ENCODE data around the gene TOR2A.
"Not testable (repeated sequence)": the region's sequence is repeated elsewhere in the genome, so short reads cannot be mapped to it uniquely, and the experiment has no call there.

The TOR2A gene

DNA sequence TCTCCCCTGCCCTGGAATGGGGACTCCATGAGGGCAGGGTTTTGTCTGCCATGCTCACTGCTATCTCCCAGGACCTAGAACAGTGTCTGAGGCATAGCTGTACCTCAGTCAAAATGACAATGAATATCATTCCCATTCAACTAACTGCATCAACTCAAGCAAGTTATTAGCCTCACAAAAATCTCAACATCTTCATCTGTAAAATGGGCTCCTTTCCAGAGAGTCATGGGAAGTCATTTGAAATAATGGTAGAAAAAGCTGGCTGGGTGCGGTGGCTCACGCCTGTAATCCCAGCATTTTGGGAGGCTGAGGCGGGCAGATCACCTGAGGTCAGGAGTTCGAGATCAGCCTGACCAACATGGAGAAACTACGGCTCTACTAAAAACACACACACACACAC is 34.0 kb upstream of the TOR2A start:
- in situ Hi-C loops (cut with MboI; ENCODE audit: low sequenced_read_pairs), result no loop called here

DNA sequence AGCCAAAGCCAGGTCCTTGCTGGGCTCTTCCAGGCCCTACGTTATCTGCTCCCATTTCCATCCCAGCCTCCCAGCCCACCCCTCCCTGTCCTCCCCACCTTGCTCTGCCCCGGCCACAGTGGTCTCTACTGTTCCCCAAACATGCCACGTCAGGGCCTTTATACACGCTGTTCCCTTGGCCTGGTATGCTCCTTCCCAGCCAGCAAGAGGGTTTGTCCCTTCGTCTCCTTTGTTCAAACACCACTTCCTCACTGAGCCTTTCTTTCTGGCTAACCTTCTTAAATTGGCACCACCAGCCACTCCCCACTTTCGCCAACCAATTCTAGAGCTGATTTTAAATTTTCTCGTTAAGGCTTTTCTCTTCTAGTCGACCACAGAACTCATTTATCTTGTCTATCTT is 33.6 kb upstream of the TOR2A start:
- in situ Hi-C loops (cut with MboI; ENCODE audit: low sequenced_read_pairs), result no loop called here

DNA sequence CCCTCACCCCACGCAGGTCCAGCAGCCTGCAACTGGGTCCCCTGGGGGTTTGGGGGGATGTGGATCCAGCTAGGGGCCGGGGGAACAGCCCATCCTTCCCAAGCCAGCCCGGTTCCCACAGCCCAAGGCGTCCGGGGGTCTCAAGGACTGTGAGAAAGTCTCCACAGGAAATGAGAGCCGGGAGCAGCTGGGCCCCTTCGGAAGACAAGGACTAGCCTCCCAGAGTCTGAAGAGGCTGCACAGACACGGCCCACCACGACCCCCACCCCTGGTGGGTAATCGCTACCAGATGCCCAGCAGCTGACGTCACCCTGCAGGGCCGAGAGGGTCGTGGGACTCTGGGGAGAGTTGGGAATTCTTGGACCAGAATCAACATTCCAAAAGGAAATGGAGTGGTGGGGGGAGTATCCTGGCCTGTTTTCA is 32.8 kb upstream of the TOR2A start:
- in situ Hi-C loops (cut with MboI; ENCODE audit: low sequenced_read_pairs), result no loop called here

DNA sequence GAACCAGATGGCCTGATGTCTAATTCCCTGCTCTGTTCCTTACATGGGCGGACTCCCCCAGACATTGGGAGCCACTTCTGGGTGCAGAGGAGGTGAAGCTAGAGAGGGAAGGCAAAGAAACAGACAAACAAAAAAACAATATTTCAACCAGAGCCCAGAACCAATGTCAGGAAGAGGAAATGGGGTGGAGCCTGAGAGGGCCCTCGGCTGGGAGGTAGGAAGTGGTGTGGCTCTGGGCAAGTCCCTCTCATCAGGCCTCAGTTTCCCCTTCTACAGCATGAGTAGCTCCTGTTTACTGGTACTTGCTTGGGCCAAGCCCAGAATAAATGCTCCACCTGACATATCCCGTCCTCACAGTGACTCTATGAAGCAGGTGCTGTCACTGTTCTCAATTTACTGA is 32.3 kb upstream of the TOR2A start:
- in situ Hi-C loops (cut with MboI; ENCODE audit: low sequenced_read_pairs), result no loop called here

DNA sequence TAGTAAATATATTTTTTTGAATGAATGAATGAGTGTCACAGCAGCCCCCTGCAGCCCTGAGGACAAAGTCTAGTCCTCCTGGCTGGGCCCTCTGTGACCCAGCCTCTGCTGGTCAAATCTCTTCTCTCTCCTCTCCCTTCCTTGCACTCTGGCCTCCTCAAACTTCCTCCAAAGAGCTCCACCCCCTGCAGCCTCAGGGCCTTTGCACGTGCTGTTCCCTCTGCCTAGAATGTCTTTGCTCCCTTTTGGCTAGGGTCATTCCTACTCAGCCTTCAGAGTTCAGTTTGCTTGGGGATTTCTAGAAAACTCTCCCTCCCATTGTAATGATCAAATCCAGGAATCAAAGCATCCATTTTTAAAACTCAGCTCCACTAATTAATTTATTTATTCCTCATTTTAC is 30.3 kb upstream of the TOR2A start:
- in situ Hi-C loops (cut with MboI; ENCODE audit: low sequenced_read_pairs), result no loop called here

DNA sequence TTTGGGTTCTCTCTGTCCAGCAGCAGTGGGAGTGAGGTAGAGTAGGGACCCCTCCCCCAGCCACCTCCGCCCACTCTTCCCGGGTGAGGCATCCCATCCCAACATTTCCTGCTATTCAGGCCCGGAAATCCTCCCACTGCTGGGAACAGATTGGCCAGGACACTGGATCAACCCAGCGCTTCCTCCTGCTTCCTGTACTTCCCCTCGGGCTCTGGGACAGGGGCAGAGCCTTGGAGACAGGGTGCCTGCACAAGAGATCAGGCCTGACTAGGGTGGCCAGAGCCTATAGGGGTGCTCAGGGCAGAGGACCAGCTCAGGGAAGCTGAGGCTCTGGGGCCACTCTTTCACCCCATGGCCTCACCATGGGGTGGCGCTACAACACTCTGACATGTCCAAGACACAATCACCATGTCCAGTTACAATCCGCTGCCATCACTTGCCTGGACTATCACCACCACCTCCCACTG is 28.9 kb upstream of the TOR2A start:
- in situ Hi-C loops (cut with MboI; ENCODE audit: low sequenced_read_pairs), result no loop called here

DNA sequence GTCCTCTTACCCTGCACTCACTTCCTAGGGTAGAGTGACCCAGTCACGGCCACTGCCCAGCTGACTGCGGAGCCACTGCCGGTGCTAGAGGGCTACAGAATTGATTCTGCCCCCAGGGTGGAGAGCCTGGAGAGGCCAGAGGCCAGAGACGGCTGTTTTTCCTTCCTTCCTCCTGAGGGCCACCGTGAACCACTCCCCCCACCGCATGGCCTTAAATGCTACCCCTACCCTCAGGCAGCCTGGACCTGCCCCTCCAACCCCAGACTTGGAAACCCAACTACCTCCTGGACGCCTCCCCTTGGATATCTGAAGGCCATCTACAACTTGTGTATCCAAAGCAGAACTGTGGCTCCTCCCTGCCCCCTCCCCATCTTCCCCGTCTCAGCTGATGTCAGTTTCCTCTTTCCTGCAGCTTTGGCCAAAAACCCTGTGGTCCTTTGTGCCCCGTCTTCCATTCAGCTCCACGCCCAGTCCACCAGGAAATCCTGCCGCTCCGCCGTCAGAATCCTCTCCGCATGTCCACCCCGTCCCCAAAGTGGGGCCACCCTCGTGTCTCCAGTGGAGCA is 27.1 kb upstream of the TOR2A start:
- in situ Hi-C loops (cut with MboI; ENCODE audit: low sequenced_read_pairs), result no loop called here

DNA sequence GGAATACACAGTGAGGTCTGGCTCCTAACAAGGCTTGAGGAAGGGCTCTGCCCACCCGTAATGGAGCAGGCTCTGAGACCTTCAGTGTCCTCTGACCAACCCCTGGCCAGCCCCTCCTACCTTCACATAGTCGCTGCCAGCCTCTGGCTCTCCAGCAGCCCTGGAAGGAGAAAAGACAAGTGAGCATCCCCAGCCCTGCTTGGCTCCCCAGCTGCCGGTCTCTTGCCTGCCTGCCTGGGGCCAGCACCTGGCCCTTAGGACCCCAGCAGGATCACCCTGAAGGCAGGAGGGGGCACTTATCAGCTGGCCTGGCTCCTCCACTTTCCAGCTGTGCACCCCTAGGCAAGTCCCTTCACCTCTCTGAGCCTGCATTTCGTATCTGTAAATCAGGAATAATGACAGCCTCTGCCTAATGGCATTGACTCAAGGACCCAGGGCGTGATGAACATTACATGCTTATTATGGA is 26.4 kb upstream of the TOR2A start:
- in situ Hi-C loops (cut with MboI; ENCODE audit: low sequenced_read_pairs), result no loop called here

DNA sequence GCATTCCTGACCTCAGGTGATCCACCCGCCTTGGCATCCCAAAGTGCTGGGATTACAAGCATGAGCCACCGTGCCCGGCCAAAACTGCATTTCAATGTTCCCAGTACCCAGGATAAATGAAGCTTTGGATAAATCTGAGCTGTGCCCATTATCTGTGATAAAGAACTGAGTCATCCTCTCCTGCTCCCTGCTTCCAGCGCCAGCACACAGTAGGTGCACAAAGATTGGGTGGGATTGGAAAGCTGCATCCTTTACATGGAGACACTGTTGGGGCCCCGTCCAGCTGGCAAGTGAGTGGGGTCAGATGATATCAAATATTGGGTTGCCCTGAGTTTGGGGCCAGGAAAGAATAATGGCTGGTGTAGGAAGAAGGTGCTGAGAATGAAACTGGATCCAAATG is 26.0 kb upstream of the TOR2A start:
- in situ Hi-C loops (cut with MboI; ENCODE audit: low sequenced_read_pairs), result no loop called here

DNA sequence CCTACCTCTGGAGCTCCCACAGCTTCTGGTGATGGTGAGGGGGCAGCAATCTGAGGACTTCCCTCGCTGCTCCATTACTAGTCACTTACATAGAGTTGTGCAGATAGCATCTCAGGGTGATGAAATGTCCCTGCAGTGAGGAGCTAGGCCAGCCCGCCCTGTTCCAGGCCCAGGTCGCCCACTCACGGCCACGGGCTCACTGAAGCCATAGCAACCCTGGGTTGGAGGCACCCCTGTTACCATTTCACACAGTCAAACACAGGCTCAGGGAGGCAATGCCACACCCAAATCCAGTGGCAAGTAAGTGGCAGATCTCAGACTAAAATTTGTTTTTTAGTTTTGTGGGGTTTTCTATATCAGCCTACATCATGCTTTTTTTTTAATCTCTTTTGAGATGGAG is 23.7 kb upstream of the TOR2A start:
- in situ Hi-C loops (cut with MboI; ENCODE audit: low sequenced_read_pairs), result no loop called here

DNA sequence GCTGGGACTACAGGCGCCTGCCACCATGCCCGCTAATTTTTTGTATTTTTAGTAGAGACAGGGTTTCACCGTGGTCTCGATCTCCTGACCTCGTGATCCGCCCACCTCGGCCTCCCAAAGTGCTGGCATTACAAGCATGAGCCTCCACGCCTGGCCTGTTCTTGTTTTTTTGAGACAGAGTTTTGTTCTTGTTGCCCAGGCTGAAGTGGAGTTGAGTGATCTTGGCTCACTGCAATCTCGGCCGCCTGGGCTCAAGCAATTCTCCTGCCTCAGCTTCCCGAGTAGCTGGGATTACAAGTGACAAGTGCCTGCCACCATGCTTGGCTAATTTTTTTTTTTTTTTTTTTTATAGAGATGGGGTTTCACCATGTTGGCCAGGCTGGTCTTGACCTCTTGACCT is 21.7 kb upstream of the TOR2A start:
- in situ Hi-C loops (cut with MboI; ENCODE audit: low sequenced_read_pairs), result not testable (repeated sequence)

DNA sequence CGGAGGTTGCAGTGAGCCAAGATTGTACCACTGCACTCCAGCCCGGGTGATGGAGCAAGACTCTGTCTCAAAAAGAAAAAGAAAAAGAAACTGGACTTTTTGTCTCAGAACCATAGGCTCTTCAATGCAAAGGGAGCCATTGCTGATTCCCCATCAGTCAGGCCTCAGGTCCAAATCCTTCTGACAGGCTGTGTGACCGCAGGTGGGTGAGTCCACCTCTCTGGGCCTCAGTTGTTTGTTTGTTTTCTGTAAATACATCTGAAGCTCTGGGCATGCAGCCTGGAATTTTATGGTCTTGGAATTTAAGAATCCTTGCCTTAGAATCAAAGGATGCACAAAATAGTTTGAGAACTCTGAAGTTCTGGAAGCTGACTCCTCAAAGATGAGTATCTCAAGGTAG is 21.1 kb upstream of the TOR2A start:
- in situ Hi-C loops (cut with MboI; ENCODE audit: low sequenced_read_pairs), result no loop called here

DNA sequence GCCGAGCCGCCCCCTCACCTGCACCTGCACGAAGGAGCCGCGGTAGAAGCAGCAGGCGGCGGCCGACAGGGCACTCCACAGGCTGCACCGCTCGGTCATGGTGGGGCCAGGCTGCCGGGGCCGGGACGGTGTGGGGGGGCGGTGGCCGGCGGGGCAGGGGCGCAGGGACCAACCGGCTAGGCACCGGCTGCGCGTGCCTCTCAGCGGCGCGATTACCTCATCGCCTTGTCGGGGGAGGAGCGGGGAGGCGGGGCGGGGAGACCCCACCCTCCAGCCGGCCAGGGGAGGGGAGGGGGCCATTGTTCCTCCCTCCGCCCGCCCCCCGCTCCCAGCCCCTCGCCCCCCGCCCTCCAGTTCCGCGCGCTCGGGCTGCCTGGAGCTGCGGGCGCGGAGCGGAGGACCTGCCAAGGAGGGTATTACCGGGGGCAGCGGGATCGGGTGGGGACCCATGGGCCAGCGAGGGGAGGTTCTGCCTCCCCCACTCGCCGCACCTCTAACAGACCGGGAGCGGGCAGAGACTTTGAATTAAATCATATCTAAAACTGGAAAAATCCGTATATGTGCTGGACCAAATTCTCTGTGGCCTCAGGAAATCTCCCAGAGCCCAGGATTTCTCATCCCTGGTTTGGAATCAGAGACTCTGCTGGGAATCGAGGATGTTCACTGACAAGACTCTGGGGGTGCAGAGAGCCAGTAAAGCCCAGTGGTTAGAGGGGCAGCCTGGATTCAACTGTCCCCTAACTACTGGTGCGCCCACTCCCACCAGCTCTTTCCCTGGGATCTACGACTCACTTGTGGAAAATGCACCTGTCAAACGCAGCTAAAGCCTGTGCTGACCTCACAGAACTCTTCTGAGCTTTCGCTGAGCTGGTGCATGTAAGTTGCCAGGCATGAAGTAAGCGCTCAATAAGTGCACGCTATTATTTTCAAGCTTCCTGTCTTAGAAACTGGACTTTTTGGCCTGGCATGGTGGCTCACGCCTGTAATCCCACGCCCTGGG is 20.3 kb upstream of the TOR2A start:
- in situ Hi-C loops (cut with MboI; ENCODE audit: low sequenced_read_pairs), result no loop called here

DNA sequence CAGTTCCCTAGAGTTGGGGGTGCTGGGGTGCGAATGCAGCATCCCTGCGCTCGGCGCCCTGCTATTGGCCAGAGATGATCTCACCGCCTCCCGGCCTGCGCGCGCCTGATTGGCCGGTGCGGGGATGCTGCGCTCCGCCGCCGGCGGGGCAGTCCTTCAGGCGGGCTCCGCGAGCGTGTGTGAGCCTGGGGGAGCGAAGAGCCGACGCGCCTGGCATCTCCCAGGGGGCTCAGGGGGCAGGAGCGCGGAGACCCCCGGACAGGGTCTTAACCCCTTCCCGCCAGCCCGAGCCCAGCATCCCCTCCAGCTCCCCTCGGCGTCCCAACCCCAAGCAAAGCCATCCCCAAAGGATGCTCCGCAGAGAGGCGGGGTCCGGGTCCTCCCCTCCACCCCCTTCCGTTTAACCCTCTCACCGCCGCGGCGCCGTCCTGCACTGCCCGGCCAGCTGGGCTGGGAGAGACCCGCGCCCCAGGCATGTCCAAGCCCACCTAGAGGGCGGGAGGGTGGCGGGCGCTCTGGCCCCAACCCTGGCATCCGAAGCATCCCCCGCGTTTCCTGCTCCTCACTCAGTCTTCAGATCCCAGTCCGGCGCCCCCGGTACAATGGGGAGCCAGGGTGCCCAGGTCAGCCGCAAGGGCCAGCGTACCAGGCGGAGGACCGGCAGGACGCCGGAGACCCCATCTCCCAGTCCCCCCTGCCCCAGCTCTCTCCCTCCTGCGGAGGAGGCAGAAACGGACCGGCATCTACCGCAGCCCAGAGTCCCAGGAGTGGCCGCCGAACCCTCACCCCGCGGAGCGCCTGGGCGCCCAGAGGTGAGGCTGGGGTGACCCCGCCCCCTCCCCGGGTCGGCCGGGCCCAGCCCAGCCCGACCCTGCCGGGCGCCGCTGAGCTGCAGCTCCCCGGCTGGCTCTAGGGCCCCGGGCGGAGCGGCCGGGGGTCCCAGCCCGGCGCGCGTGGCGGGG is 19.3 kb upstream of the TOR2A start:
- in situ Hi-C loops (cut with MboI; ENCODE audit: low sequenced_read_pairs), result no loop called here

DNA sequence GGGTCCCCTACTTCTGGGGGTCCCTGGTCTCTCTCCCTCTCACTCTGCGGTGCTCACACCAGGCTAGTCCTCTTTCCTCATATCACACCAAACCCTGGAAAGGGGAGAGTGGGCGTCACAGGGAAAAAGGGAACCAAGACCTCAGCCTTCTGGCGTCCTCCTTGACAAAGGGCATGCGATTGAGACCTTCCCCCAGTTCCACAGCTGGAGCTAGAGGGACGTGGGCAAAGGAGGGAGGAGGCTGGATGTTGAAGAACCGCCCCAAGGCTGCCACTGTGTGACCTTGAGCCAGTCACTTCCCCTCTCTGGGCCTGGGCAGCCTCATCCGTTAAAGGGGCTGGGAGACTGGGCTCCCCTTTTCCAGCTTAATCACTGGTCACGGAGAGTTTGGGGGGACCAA is 18.5 kb upstream of the TOR2A start:
- in situ Hi-C loops (cut with MboI; ENCODE audit: low sequenced_read_pairs), result no loop called here

DNA sequence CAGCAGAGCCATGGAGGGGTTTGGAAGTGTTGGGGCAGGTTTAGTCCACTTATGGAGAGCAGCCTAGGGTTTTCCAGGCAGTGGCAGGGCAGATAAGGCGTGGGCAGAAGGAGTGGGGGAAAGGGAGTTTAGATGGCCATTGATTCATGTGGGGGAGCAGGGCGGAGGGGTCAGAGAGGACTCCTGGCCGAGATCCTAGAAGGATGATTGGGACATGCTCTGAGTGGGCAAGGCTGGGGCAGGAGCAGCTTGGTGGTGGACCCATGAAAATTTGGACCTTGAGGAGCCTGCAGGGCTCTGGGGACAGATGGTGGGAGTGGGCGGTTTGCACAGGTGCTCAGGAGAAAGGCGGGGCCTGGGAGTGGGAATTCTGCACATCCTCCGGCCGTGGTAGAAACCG is 18.1 kb upstream of the TOR2A start:
- in situ Hi-C loops (cut with MboI; ENCODE audit: low sequenced_read_pairs), result no loop called here

DNA sequence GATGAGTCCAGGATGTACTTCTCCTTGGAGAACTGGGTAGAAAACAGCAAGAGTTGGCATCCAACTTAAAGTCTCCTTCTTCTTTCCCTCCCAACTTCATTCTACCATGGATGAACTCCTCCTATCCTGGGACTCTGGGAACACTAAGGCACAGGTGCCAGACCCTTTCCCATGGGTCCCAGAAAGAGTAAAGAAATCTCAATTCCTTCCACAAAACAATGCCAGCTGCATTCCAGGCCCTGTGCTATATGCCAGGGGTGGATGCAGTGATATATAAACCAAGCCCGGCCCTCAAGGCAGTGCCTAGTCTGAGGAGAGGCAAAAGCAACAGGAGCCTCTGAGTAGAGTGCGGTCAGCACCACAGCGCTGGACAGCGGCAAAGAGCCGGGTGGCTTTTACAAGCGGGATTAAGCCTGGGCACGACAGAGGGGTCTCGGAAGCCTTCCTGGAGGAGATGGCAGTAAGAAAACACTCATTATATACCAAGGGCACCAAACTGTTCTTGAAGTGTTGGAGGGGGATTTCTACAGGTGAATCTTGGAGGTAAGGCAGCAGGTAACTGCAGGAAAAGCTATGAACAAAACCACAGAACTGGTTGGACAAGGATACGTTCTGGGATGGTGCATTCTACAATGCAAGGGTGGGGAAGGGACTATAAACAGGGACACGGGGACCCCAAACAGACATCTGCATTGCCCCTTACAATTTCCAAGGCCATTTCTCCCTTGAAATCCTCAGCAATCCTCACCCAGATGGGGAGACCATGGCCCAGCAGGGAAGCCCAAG is 16.4 kb upstream of the TOR2A start:
- in situ Hi-C loops (cut with MboI; ENCODE audit: low sequenced_read_pairs), result no loop called here

DNA sequence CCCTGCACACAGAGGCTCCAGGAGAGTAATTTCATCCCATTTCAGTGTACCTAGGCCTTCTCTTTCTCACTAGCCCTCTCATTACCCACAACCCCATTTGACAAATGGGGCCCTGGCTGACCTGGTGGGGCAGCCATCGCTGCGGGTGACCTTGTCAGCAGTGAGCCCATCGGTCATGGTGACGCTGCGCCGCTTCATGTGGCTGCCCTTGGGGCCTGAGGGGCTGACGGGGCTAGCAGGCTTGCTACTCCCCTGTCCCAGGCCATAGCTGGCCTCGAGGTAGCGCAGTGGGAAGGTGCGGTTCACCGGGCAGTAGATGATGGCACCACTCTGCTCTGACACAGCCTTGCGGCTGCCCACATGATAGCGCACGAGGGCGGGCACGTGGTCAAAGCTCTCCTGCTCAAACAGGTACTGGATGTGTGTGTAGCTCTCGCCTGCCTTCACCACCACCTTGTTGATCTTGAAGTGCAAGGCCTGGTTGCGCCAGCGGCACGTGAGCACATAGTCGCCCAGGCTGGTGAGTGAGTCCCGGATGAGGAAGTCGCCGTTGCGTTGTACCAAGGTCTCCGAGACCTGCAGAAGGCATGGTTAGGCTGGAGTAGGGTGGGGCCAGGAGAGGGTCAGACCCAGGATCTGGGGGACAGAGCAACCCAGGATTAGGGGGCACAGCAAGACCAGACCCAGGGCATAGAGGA is 14.1 kb upstream of the TOR2A start:
- in situ Hi-C loops (cut with MboI; ENCODE audit: low sequenced_read_pairs), result no loop called here

DNA sequence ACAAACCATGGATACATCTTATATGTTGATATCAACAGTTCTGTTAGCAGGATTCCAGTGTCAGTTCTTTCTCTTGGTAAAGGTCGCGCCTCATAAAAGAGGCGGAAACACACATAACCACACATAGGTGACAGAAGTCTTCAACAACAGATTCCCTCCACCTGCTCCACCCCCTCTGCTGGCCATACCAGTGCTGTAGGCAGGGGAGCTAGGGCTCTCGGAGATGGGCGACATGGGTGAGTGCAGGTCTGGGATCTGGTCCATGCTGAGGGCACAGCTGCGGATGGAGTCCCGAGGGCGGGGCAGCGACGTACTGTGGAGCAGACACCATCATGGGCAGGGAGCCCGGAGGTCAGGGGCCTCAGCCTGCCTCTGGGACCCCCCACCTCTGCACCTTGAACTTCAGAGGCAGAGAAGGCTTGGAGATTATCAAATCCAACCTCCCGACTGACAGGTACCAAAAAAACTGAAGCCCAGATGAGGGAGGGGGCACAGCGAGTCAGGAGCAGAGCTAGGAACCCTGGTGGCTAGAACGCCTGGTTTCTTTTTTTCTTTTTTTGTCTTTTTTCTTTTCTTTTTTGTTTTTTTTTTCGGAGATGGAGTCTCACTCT is 12.0 kb upstream of the TOR2A start:
- in situ Hi-C loops (cut with MboI; ENCODE audit: low sequenced_read_pairs), result no loop called here

All from HL-60/S4 treated with retinoic acid at 250 ng/mL for 4 days and 3 days (cell line).